Measurements from ENCODE around the gene DCAF11. TPM values are rescaled to one million over a fixed set of nuclear protein-coding genes. Genes with fewer than 3 reads are reported as not detected.

DCAF11 gene
- total RNA-seq, 2 donors from 2014 or later, result 54.1 to 69.8 TPM

- no peak for TF ChIP-seq CTCF (IDR thresholded peaks at IDR 0.05)
- no peak for DNase-seq (ENCODE audit: low spot score)
- Histone ChIP-seq H3K4me3 (peak overlapping the region; percentile 66 to 69), H3K9me3 (no peaks in the 10 kb centered on the region), H3K27ac (peak overlapping the region; percentile 95 to 98), H3K36me3 (peaks cover 36% of the 10 kb centered on the region), H3K4me1 (peaks cover 0 to 22% of the 10 kb centered on the region in 2 donors), H3K27me3 (no peaks in the 10 kb centered on the region)
These were observed 998 bp downstream of the DCAF11 start for GRCh38 chr14:24115422-24116127.

GRCh38 chr14:24116128-24116814 lies 1.7 kb downstream of the DCAF11 start:
- no peak for TF ChIP-seq CTCF (IDR thresholded peaks at IDR 0.05)
- Histone ChIP-seq H3K27me3 (no peaks in the 10 kb centered on the region), H3K36me3 (peaks cover 43% of the 10 kb centered on the region), H3K4me3 (peak overlapping the region in 1 of 2 donors; percentile 69), H3K9me3 (no peaks in the 10 kb centered on the region), H3K27ac (peak overlapping the region in 1 of 2 donors; percentile 98), H3K4me1 (peaks cover 0 to 22% of the 10 kb centered on the region in 2 donors)
- DNase-seq (ENCODE audit: low spot score), result no peak

- Histone ChIP-seq H3K36me3 (peaks cover 52% of the 10 kb centered on the region), H3K27ac (no peak overlapping the region), H3K9me3 (no peaks in the 10 kb centered on the region), H3K4me1 (peaks cover 0 to 22% of the 10 kb centered on the region in 2 donors), H3K4me3 (no peak overlapping the region), H3K27me3 (no peaks in the 10 kb centered on the region)
- no peak for TF ChIP-seq CTCF (IDR thresholded peaks at IDR 0.05)
- DNase-seq (ENCODE audit: low spot score), result no peak
These were observed 2.6 kb downstream of the DCAF11 start for GRCh38 chr14:24117179-24117578.

DNA sequence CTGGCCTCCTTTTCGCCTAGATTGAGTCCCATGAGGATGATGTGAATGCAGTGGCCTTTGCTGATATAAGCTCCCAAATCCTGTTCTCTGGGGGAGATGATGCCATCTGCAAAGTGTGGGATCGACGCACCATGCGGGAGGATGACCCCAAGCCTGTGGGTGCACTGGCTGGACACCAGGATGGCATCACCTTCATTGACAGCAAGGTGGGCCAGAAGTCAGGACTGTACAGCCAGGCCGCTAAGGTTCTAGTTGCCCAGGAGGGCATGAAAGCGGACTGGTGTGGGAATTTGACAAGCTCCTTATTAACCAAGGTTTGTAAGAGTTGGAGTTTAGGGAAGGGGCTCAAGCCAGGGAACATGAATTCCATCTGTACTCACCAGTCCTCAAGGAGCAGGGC lies 5.1 kb downstream of the DCAF11 start:
- no peak for DNase-seq (ENCODE audit: low spot score)
- no peaks in the 10 kb centered on the region for H3K27me3 ChIP-seq

GRCh38 chr14:24121210-24121609 lies 6.6 kb downstream of the DCAF11 start:
- Histone ChIP-seq H3K4me1 (peaks cover 0 to 9% of the 10 kb centered on the region in 2 donors), H3K27me3 (no peaks in the 10 kb centered on the region), H3K27ac (no peak overlapping the region), H3K4me3 (no peak overlapping the region), H3K9me3 (no peaks in the 10 kb centered on the region), H3K36me3 (peaks cover 66% of the 10 kb centered on the region)
- TF ChIP-seq CTCF (IDR thresholded peaks at IDR 0.05), result no peak
- no peak for DNase-seq (ENCODE audit: low spot score)

More for the DNA sequence above, 5.1 kb downstream of the DCAF11 start:
- Histone ChIP-seq H3K4me1 (peaks cover 0 to 18% of the 10 kb centered on the region in 2 donors), H3K27ac (no peak overlapping the region), H3K36me3 (peaks cover 66% of the 10 kb centered on the region), H3K9me3 (no peaks in the 10 kb centered on the region), H3K4me3 (no peak overlapping the region)
- no peak for TF ChIP-seq CTCF (IDR thresholded peaks at IDR 0.05)
